HEK293 (cell line): Measurements from ENCODE around the gene LAMTOR2.

Source experiments
- GLI4 ChIP-seq: fragments of 450-650 bp; formaldehyde crosslinking; IDR thresholded peaks from 2 replicates; pipeline ENCODE4 v1.5.1; 2016; ENCODE audit warnings: missing biosample characterization, missing genetic modification characterization
- KLF16 ChIP-seq: fragments of 450-650 bp; formaldehyde crosslinking; IDR thresholded peaks from 2 replicates; pipeline ENCODE4 v1.5.1; 2017; ENCODE audit warnings: missing biosample characterization, missing genetic modification characterization
- ZNF10 ChIP-seq: fragments of 450-650 bp; formaldehyde crosslinking; IDR thresholded peaks from 2 replicates; pipeline ENCODE4 v1.5.1; 2017; ENCODE audit warnings: missing biosample characterization, missing genetic modification characterization
- ZNF214 ChIP-seq: fragments of 450-650 bp; formaldehyde crosslinking; IDR thresholded peaks from 2 replicates; pipeline ENCODE4 v1.5.1; 2017; ENCODE audit warnings: missing biosample characterization, mild to moderate bottlenecking, missing genetic modification characterization, borderline replicate concordance
- ZNF274 ChIP-seq, 2 experiments: fragments of 200-500 bp in 1 of 2; fragments of 450-650 bp in 1 of 2; sonication (Bioruptor generic) in 1 of 2; formaldehyde crosslinking in 1 of 2; IDR thresholded peaks; 2 replicates each; pipeline versions ENCODE4 v1.5.1 to v1.6.1; 2014 to 2016; ENCODE audit warnings: borderline replicate concordance in 1 of 2, inconsistent platforms in 1 of 2, low read length in 1 of 2, missing biosample characterization in 1 of 2, missing genetic modification characterization in 1 of 2
- ZNF549 ChIP-seq: fragments of 450-650 bp; IDR thresholded peaks from 2 replicates; pipeline ENCODE4 v1.5.1; 2018; ENCODE audit warnings: missing biosample characterization, missing genetic modification characterization, mild to moderate bottlenecking, inconsistent platforms, moderate library complexity
- ZSCAN30 ChIP-seq: fragments of 450-650 bp; IDR thresholded peaks from 2 replicates; pipeline ENCODE4 v1.5.1; 2018; ENCODE audit warnings: missing biosample characterization, mild to moderate bottlenecking, missing genetic modification characterization, moderate library complexity
- ZXDB ChIP-seq: fragments of 450-650 bp; formaldehyde crosslinking; IDR thresholded peaks from 2 replicates; pipeline ENCODE4 v1.5.1; 2016; ENCODE audit warnings: missing biosample characterization, missing genetic modification characterization
- TF ChIP-seq, protein P1 (sequence below): sonication (generic); formaldehyde crosslinking; IDR thresholded peaks from 2 replicates; pipeline ENCODE4 v1.8.1; 2022; ENCODE audit warnings: mild to moderate bottlenecking, moderate library complexity, missing genetic modification reagents
- TF ChIP-seq, protein P2 (sequence below): fragments of 450-650 bp; formaldehyde crosslinking; IDR thresholded peaks from 2 replicates; pipeline ENCODE4 v1.5.1; 2016; ENCODE audit warnings: missing biosample characterization, missing genetic modification characterization
- TF ChIP-seq, protein P3 (sequence below): fragments of 450-650 bp; formaldehyde crosslinking; IDR thresholded peaks from 2 replicates; pipeline ENCODE4 v1.5.1; 2016; ENCODE audit warnings: missing biosample characterization, missing genetic modification characterization
- TF ChIP-seq, protein P4 (sequence below): fragments of 450-650 bp; formaldehyde crosslinking; IDR thresholded peaks from 2 replicates; pipeline ENCODE4 v1.5.1; 2016; ENCODE audit warnings: missing biosample characterization, missing genetic modification characterization

DNA sequence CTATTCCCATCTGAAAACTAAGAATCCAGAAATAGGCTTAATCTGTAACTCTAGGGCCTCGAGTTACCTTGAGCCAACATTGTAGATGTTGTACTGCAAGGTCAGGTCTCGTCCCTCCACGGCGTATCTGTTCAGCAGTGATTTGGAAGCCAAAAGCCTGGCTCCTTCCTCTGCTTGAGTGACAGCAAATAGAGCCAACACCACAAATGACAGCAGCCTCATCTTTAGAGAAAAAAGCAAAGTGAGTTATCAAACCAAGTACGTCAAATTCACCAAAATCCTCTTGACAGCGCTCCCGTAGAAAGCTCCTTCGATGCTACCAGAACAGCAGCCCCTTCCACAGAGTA, 34.7 kb upstream of the LAMTOR2 start:
- TF ChIP-seq, protein P1, sequence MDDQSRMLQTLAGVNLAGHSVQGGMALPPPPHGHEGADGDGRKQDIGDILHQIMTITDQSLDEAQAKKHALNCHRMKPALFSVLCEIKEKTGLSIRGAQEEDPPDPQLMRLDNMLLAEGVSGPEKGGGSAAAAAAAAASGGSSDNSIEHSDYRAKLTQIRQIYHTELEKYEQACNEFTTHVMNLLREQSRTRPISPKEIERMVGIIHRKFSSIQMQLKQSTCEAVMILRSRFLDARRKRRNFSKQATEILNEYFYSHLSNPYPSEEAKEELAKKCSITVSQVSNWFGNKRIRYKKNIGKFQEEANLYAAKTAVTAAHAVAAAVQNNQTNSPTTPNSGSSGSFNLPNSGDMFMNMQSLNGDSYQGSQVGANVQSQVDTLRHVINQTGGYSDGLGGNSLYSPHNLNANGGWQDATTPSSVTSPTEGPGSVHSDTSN: no peak
- TF ChIP-seq, protein P2, sequence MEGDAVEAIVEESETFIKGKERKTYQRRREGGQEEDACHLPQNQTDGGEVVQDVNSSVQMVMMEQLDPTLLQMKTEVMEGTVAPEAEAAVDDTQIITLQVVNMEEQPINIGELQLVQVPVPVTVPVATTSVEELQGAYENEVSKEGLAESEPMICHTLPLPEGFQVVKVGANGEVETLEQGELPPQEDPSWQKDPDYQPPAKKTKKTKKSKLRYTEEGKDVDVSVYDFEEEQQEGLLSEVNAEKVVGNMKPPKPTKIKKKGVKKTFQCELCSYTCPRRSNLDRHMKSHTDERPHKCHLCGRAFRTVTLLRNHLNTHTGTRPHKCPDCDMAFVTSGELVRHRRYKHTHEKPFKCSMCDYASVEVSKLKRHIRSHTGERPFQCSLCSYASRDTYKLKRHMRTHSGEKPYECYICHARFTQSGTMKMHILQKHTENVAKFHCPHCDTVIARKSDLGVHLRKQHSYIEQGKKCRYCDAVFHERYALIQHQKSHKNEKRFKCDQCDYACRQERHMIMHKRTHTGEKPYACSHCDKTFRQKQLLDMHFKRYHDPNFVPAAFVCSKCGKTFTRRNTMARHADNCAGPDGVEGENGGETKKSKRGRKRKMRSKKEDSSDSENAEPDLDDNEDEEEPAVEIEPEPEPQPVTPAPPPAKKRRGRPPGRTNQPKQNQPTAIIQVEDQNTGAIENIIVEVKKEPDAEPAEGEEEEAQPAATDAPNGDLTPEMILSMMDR: no peak
- TF ChIP-seq, protein P3, sequence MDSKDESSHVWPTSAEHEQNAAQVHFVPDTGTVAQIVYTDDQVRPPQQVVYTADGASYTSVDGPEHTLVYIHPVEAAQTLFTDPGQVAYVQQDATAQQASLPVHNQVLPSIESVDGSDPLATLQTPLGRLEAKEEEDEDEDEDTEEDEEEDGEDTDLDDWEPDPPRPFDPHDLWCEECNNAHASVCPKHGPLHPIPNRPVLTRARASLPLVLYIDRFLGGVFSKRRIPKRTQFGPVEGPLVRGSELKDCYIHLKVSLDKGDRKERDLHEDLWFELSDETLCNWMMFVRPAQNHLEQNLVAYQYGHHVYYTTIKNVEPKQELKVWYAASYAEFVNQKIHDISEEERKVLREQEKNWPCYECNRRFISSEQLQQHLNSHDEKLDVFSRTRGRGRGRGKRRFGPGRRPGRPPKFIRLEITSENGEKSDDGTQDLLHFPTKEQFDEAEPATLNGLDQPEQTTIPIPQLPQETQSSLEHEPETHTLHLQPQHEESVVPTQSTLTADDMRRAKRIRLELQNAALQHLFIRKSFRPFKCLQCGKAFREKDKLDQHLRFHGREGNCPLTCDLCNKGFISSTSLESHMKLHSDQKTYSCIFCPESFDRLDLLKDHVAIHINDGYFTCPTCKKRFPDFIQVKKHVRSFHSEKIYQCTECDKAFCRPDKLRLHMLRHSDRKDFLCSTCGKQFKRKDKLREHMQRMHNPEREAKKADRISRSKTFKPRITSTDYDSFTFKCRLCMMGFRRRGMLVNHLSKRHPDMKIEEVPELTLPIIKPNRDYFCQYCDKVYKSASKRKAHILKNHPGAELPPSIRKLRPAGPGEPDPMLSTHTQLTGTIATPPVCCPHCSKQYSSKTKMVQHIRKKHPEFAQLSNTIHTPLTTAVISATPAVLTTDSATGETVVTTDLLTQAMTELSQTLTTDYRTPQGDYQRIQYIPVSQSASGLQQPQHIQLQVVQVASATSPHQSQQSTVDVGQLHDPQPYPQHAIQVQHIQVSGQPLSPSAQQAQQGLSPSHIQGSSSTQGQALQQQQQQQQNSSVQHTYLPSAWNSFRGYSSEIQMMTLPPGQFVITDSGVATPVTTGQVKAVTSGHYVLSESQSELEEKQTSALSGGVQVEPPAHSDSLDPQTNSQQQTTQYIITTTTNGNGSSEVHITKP: no peak
- TF ChIP-seq ZXDB (no peak), ZNF274 (IDR thresholded peaks at IDR 0.05; ENCODE audit: low read length) (no peak), ZNF274 (tag by site-specific recombination; IDR thresholded peaks at IDR 0.05; ENCODE audit: borderline replicate concordance) (no peak), GLI4 (tag by site-specific recombination) (no peak), ZNF10 (tag by site-specific recombination) (no peak), ZNF214 (tag by site-specific recombination) (no peak), ZNF549 (tag by site-specific recombination) (no peak), KLF16 (tag by site-specific recombination) (no peak), ZSCAN30 (tag by site-specific recombination) (no peak)
- TF ChIP-seq, protein P4, sequence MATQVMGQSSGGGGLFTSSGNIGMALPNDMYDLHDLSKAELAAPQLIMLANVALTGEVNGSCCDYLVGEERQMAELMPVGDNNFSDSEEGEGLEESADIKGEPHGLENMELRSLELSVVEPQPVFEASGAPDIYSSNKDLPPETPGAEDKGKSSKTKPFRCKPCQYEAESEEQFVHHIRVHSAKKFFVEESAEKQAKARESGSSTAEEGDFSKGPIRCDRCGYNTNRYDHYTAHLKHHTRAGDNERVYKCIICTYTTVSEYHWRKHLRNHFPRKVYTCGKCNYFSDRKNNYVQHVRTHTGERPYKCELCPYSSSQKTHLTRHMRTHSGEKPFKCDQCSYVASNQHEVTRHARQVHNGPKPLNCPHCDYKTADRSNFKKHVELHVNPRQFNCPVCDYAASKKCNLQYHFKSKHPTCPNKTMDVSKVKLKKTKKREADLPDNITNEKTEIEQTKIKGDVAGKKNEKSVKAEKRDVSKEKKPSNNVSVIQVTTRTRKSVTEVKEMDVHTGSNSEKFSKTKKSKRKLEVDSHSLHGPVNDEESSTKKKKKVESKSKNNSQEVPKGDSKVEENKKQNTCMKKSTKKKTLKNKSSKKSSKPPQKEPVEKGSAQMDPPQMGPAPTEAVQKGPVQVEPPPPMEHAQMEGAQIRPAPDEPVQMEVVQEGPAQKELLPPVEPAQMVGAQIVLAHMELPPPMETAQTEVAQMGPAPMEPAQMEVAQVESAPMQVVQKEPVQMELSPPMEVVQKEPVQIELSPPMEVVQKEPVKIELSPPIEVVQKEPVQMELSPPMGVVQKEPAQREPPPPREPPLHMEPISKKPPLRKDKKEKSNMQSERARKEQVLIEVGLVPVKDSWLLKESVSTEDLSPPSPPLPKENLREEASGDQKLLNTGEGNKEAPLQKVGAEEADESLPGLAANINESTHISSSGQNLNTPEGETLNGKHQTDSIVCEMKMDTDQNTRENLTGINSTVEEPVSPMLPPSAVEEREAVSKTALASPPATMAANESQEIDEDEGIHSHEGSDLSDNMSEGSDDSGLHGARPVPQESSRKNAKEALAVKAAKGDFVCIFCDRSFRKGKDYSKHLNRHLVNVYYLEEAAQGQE (tag by site-specific recombination): no peak
